ENCODE data around the gene NTHL1.

Gene NTHL1

DNA sequence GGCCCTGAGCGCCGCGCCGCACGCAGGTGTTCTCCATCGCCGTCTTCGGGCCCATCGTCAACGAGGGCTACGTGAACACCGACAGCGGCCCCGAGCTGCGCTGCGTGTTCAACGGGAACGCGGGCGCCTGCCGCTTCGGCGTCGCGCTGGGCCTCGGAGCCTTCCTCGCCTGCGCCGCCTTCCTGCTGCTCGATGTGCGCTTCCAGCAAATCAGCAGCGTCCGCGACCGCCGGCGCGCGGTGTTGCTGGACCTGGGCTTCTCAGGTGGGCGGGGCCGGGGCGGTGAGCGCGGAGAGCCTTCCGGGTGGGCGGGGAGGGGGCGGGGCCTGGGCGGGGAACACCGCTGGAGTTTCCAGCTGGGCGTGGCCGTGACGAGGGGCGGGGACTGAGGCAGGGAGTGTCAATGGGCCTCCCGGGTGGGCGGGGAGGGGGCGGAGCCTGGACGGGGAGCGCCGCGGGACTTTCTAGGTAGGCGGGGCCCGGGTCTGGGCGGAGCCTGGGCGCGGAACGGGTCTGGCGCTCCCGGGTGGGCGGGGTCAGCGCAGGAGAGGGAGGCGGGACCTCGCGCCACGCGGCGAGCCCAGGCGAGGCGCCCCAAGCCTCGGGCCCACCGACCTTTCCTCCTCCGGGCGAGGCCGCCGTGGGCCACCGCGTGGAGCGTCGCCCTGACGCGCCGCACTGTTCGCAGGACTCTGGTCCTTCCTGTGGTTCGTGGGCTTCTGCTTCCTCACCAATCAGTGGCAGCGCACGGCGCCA lies 55.5 kb downstream of the NTHL1 start:
- TF ChIP-seq, protein P1, sequence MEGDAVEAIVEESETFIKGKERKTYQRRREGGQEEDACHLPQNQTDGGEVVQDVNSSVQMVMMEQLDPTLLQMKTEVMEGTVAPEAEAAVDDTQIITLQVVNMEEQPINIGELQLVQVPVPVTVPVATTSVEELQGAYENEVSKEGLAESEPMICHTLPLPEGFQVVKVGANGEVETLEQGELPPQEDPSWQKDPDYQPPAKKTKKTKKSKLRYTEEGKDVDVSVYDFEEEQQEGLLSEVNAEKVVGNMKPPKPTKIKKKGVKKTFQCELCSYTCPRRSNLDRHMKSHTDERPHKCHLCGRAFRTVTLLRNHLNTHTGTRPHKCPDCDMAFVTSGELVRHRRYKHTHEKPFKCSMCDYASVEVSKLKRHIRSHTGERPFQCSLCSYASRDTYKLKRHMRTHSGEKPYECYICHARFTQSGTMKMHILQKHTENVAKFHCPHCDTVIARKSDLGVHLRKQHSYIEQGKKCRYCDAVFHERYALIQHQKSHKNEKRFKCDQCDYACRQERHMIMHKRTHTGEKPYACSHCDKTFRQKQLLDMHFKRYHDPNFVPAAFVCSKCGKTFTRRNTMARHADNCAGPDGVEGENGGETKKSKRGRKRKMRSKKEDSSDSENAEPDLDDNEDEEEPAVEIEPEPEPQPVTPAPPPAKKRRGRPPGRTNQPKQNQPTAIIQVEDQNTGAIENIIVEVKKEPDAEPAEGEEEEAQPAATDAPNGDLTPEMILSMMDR (conservative IDR thresholded peaks at IDR 0.05; ENCODE audit: control insufficient read depth, insufficient read depth, low read depth, low read length) = no peak
- H3K4me3 ChIP-seq (ENCODE audit: control insufficient read depth, low read depth, low read length) = no peak overlapping the region
- peak; percentile 84 for DNase-seq (ENCODE audit: low read depth)

DNA sequence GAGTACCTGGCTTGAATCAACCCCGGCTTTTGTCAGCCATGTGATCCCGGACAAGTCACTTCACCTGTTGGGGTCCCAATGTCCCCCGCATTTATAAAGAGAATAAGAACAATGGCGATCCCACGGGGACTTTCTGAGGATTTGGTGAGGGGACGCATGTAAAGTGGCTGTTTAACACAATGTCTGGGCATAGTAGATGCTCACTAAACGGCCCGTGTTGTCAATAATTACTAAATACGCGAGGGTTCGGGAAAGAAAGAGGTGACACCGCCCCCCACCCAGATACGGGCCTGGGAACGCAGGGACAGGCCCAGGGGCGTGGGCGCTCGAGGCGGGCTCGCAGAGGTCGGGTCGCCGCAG lies 56.1 kb downstream of the NTHL1 start:
- TF ChIP-seq, protein P1 (conservative IDR thresholded peaks at IDR 0.05; ENCODE audit: control insufficient read depth, insufficient read depth, low read depth, low read length) = no peak
- no peak overlapping the region for H3K4me3 ChIP-seq (ENCODE audit: control insufficient read depth, low read depth, low read length)
- DNase-seq (ENCODE audit: low read depth) = no peak

DNA sequence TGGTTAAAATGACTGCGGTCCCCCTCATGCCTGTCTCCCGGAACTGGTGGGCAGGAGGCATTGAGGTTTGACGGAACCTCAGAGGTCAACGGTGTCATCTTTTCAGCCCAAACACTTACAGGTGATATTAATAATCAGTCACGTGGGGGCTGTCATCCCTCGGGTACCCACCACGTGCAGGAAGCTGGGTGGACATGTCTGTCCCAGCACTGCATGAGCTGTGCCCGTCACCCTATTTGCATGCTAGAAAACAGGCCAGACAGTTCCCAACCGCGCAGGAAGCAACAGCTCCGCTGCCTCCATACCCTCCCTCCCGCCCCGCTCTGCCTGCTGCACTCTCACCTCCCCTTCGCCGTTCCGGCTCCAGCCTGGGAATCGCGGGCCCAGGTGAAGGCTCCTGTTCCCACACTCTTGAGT lies 56.5 kb downstream of the NTHL1 start:
- TF ChIP-seq, protein P1 (conservative IDR thresholded peaks at IDR 0.05; ENCODE audit: control insufficient read depth, insufficient read depth, low read depth, low read length) = no peak
- no peak for DNase-seq (ENCODE audit: low read depth)
- no peak overlapping the region for H3K4me3 ChIP-seq (ENCODE audit: control insufficient read depth, low read depth, low read length)

DNA sequence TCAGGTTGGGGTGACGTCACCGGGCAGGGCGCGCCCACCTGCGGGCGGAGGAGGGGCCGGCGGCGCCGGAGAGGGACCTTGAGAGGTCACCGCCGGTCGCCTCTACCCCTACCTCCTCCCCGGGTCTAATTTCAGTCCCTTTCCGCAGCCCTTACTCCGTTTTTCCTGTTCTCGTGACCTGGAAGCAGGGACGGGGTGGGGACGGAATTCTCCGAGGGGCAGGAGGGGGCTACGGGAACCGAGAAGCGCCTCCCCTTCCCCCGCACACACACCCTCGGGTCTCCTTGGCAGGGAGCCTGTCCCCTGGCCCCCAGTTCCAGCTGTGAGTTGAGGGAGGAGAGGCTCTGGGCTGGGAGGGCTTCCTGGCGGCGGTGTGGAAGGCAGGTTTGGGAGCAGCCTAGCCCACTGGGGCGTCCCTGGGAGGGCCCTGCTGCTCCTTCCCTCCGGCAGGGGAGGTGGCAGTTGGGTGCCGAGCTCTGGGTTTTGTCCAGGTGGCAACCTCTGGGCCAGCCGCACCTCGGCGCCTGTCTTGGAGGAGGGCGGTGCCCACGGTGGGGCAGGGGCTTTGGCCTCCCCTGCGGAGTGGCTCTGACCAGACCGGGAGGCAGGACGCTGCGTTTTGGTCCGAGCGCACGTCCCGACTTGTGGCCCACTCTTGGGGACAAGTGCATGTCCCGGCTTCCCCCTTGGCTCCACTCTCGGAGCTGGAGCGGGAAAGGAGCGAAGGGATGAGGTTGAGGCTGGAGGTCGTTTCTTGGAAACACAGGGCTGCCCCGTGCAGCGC lies 57.1 kb downstream of the NTHL1 start:
- no peak for DNase-seq (ENCODE audit: low read depth)
- TF ChIP-seq, protein P1 (conservative IDR thresholded peaks at IDR 0.05; ENCODE audit: control insufficient read depth, insufficient read depth, low read depth, low read length) = no peak
- no peak overlapping the region for H3K4me3 ChIP-seq (ENCODE audit: control insufficient read depth, low read depth, low read length)

DNA sequence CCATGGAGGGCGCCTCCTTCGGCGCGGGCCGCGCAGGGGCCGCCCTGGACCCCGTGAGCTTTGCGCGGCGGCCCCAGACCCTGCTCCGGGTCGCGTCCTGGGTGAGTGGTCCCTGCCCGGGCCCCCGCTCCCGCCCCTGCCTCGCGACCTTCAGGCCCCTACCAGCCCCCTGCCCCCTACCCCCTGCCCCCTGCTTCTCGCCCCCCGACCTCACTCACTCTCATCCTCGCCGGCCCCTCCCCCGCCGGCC lies 57.6 kb downstream of the NTHL1 start:
- DNase-seq (ENCODE audit: low read depth) = no peak
- no peak overlapping the region for H3K4me3 ChIP-seq (ENCODE audit: control insufficient read depth, low read depth, low read length)
- TF ChIP-seq, protein P1 (conservative IDR thresholded peaks at IDR 0.05; ENCODE audit: control insufficient read depth, insufficient read depth, low read depth, low read length) = no peak
